ENCODE measurements around the gene C6orf163.
"Not testable (repeated sequence)": the region's sequence is repeated elsewhere in the genome, so short reads cannot be mapped to it uniquely, and the experiment has no call there.

The C6orf163 gene

GRCh38 chr6:87322304-87323212 is 22.1 kb upstream of the C6orf163 start, which contains the start of gene SMIM8:
Gene SMIM8 (plus strand): TSS chr6:87322588. CDS start chr6:87337032, 14,444 bp downstream.
- no peak for DNase-seq (ENCODE audit: low read depth)
- TF ChIP-seq CTCF (IDR thresholded peaks at IDR 0.05; ENCODE audit: control insufficient read depth, extremely low read depth, insufficient read depth): peak; percentile 70
- peak within 1 kb of the TSS; percentile 88 for H3K4me3 ChIP-seq (ENCODE audit: low read depth, low read length)

DNA sequence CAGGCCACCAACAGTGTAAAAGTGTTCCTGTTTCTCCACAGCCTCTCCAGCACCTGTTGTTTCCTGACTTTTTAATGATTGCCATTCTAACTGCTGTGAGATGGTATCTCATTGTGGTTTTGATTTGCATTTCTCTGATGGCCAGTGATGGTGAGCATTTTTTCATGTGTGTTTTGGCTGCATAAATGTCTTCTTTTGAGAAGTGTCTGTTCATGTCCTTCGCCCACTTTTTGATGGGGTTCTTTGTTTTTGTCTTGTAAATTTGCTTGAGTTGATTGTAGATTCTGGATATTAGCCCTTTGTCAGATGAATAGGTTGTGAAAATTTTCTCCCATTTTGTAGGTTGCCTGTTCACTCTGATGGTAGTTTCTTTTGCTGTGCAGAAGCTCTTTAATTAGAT is 20.7 kb upstream of the C6orf163 start:
- not testable (repeated sequence) for H3K4me3 ChIP-seq (ENCODE audit: low read depth, low read length); DNase-seq (ENCODE audit: low read depth)

GRCh38 chr6:87330961-87331360 is 13.7 kb upstream of the C6orf163 start:
- no peak for DNase-seq (ENCODE audit: low read depth)
- H3K4me3 ChIP-seq (ENCODE audit: low read depth, low read length): no peak overlapping the region
- TF ChIP-seq CTCF (IDR thresholded peaks at IDR 0.05; ENCODE audit: control insufficient read depth, extremely low read depth, insufficient read depth): no peak

DNA sequence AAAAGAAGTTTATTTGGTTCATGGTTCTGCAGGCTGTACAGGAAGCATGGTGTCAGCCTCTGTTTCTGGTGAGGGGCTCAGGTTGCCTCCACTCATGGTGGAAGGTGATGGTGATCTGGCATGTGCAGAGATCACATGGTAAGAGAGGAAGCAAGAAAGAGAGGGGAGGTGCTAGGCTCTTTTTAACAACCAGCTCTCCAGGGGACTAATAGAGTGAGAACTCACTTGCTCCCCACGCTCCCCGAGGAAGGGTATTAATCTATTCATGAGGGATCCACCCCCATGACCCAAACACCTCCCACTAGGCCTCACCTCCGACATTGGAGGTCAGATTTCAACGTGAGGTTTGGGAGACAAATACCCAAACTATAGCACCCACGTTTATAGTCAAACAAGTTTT is 11.6 kb upstream of the C6orf163 start:
- no peak for TF ChIP-seq CTCF (IDR thresholded peaks at IDR 0.05; ENCODE audit: control insufficient read depth, extremely low read depth, insufficient read depth)
- H3K4me3 ChIP-seq (ENCODE audit: low read depth, low read length): no peak overlapping the region
- no peak for DNase-seq (ENCODE audit: low read depth)

- no peak overlapping the region for H3K4me3 ChIP-seq (ENCODE audit: low read depth, low read length)
- no peak for DNase-seq (ENCODE audit: low read depth)
- TF ChIP-seq CTCF (IDR thresholded peaks at IDR 0.05; ENCODE audit: control insufficient read depth, extremely low read depth, insufficient read depth): no peak
Observed at GRCh38 chr6:87333591-87334181, 10.9 kb upstream of the C6orf163 start.

DNA sequence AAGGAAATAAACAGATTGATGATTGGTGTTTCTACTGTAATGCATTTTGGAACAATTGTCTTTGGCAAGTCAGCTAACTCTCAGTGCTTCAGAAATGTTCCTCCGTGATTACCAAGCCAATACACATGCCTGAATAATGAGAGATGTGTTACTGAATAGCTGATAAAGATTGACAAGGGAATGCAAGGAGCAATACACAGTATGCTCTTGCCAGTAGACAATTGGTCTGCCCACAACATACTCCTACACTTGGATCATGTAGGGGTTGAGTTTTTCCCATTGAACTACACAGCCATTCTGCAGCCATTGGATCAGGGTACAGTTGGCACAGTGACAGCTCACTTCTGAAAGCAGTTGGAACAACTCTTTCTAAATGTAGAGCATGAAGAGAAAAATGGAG is 9.9 kb upstream of the C6orf163 start:
- DNase-seq (ENCODE audit: low read depth): no peak
- H3K4me3 ChIP-seq (ENCODE audit: low read depth, low read length): no peak overlapping the region
- no peak for TF ChIP-seq CTCF (IDR thresholded peaks at IDR 0.05; ENCODE audit: control insufficient read depth, extremely low read depth, insufficient read depth)

- TF ChIP-seq CTCF (IDR thresholded peaks at IDR 0.05; ENCODE audit: control insufficient read depth, extremely low read depth, insufficient read depth): no peak
- no peak overlapping the region for H3K4me3 ChIP-seq (ENCODE audit: low read depth, low read length)
- DNase-seq (ENCODE audit: low read depth): no peak
Observed at GRCh38 chr6:87336367-87336766, 8.2 kb upstream of the C6orf163 start.

Data from LNCaP clone FGC (cell line).